Renal pelvis (tissue), 4 donors: ENCODE measurements around the gene SPINK8. TPM values are rescaled to one million over a fixed set of nuclear protein-coding genes. Genes with fewer than 3 reads are reported as not detected.
"Not testable (repeated sequence)": the region's sequence is repeated elsewhere in the genome, so short reads cannot be mapped to it uniquely, and the experiment has no call there.

Source experiments
- DNase-seq: peaks from one replicate; pipeline ENCODE4 v3.0.0-alpha.2; 2013
- polyA plus RNA-seq, 3 donors: library from polyadenylated mRNA; unstranded; fragments of 120-200 nt; gene quantifications; one replicate each; pipeline ENCODE4 v1.2.1, GENCODE V29; 2013; ENCODE audit not compliant: insufficient read length in 3 of 3

The SPINK8 gene
- polyA plus RNA-seq, 3 donors = 0.33 to 0.95 TPM; not detected in 1

- no peak for DNase-seq
These were observed 54.4 kb downstream of the SPINK8 start for GRCh38 chr3:48278884-48279559.

GRCh38 chr3:48276911-48277641 is 56.4 kb downstream of the SPINK8 start:
- no peak for DNase-seq

GRCh38 chr3:48275287-48276027 is 58.0 kb downstream of the SPINK8 start:
- no peak for DNase-seq

GRCh38 chr3:48274452-48274851 is 59.0 kb downstream of the SPINK8 start:
- DNase-seq = no peak

GRCh38 chr3:48273594-48274211 is 59.8 kb downstream of the SPINK8 start:
- peak; percentile 66 for DNase-seq

GRCh38 chr3:48271763-48272498 is 61.5 kb downstream of the SPINK8 start:
- no peak for DNase-seq

GRCh38 chr3:48271223-48271622 is 62.2 kb downstream of the SPINK8 start:
- not testable (repeated sequence) for DNase-seq

- DNase-seq = no peak
These were observed 63.2 kb downstream of the SPINK8 start for GRCh38 chr3:48270306-48270705.

GRCh38 chr3:48269592-48269991 is 63.9 kb downstream of the SPINK8 start:
- no peak for DNase-seq

GRCh38 chr3:48268936-48269561 is 64.4 kb downstream of the SPINK8 start:
- peak; percentile 36 for DNase-seq

- peak; percentile 52 for DNase-seq
These were observed 65.0 kb downstream of the SPINK8 start for GRCh38 chr3:48268381-48268935.

- no peak for DNase-seq
These were observed 65.7 kb downstream of the SPINK8 start for GRCh38 chr3:48267782-48268181.

- DNase-seq = no peak
These were observed 74.9 kb downstream of the SPINK8 start for GRCh38 chr3:48258530-48258929.

Other genes starting within 250 kb of the SPINK8 start
- gene CDC25A, start 145.2 kb downstream of the SPINK8 start, polyA plus RNA-seq = 10 to 100 TPM; 11.0 to 13.1 (median 12.2) TPM
- 1 to 10 TPM in 2 of 3 donors, under 1 TPM in 1; 0.62 to 1.6 (median 1.5) TPM for gene CAMP, start 110.2 kb downstream of the SPINK8 start, polyA plus RNA-seq
- 10 to 100 TPM; 16.7 to 23.9 (median 21.3) TPM for gene ZNF589, start 92.6 kb downstream of the SPINK8 start, polyA plus RNA-seq
- gene NME6, start 32.3 kb downstream of the SPINK8 start, polyA plus RNA-seq = 10 to 100 TPM; 25.0 to 35.1 (median 34.5) TPM
- 1 to 10 TPM in 2 of 3 donors, under 1 TPM in 1; 0.34 to 1.2 (median 1.1) TPM for gene FBXW12, start 38.6 kb upstream of the SPINK8 start, polyA plus RNA-seq
- 100 to 1,000 TPM; 181 to 239 (median 234) TPM for gene PLXNB1, start 96.4 kb upstream of the SPINK8 start, polyA plus RNA-seq
- gene CCDC51, start 106.5 kb upstream of the SPINK8 start, polyA plus RNA-seq = 10 to 100 TPM; 28.7 to 32.9 (median 29.2) TPM
- 100 to 1,000 TPM; 250 to 316 (median 307) TPM for gene TMA7, start 106.6 kb upstream of the SPINK8 start, polyA plus RNA-seq
- gene ATRIP, start 113.1 kb upstream of the SPINK8 start, polyA plus RNA-seq = 10 to 100 TPM; 12.3 to 14.3 (median 13.2) TPM
- gene SHISA5, start 170.5 kb upstream of the SPINK8 start, polyA plus RNA-seq = 100 to 1,000 TPM; 101 to 126 (median 109) TPM
- gene PFKFB4, start 223.1 kb upstream of the SPINK8 start, polyA plus RNA-seq = 1 to 10 TPM; 5.3 to 6.2 (median 6.0) TPM
- gene UCN2, start 230.1 kb upstream of the SPINK8 start, polyA plus RNA-seq = under 1 TPM; 0.26 to 0.51 (median 0.40) TPM